HepG2 (cell line): ENCODE data around the gene DPM2. TPM values are rescaled to one million over a fixed set of nuclear protein-coding genes. Genes with fewer than 3 reads are reported as not detected.
A peak's percentile ranks its signal among the peaks of the same experiment; 100 is the strongest.

Experiments
- ATM ChIP-seq: fragments of 450-650 bp; IDR thresholded peaks from 2 replicates; pipeline ENCODE4 v1.7.1; 2017; ENCODE audit warnings: mild to moderate bottlenecking, borderline replicate concordance
- BATF2 ChIP-seq: sonication (generic); formaldehyde crosslinking; IDR thresholded peaks from 2 replicates; pipeline ENCODE4 v1.8.0; 2022; ENCODE audit warnings: mild to moderate bottlenecking, missing genetic modification reagents, moderate library complexity
- ETV5 ChIP-seq: IDR thresholded peaks from 2 replicates; pipeline ENCODE4 v1.6.1; 2018; ENCODE audit warnings: missing biosample characterization, missing genetic modification reagents, inconsistent platforms, borderline replicate concordance
- GTF3A ChIP-seq: sonication (generic); formaldehyde crosslinking; conservative IDR thresholded peaks from 2 replicates; pipeline ENCODE4 v1.4.0; 2020; ENCODE audit warnings: mild to moderate bottlenecking, missing genetic modification reagents
- HNF1A ChIP-seq, 2 experiments: sonication (generic) in 1 of 2; formaldehyde crosslinking in 1 of 2; IDR thresholded peaks; 2 replicates each; pipeline versions ENCODE4 v1.4.0 to v1.6.1; 2016 to 2020; ENCODE audit warnings: borderline replicate concordance in 1 of 2, low read depth in 1 of 2, mild to moderate bottlenecking in 1 of 2, missing genetic modification reagents in 1 of 2
- NFIC ChIP-seq: IDR thresholded peaks from 2 replicates; pipeline ENCODE4 v1.6.1; 2012; ENCODE audit warnings: mild to moderate bottlenecking, low read length, inconsistent platforms
- PAWR ChIP-seq: sonication (generic); formaldehyde crosslinking; IDR thresholded peaks from 2 replicates; pipeline ENCODE4 v1.4.0; 2020; ENCODE audit warnings: missing genetic modification reagents, mild to moderate bottlenecking, borderline replicate concordance
- RFXANK ChIP-seq: IDR thresholded peaks from 2 replicates; pipeline ENCODE4 v1.6.1; 2016
- SETDB1 ChIP-seq: sonication (generic); formaldehyde crosslinking; IDR thresholded peaks from 2 replicates; pipeline ENCODE4 v1.5.1; 2020; ENCODE audit warnings: missing genetic modification reagents, mild to moderate bottlenecking, borderline replicate concordance
- ZBTB33 ChIP-seq: sonication (generic); formaldehyde crosslinking; IDR thresholded peaks from 2 replicates; pipeline ENCODE4 v1.4.0; 2020; ENCODE audit warnings: missing genetic modification reagents
- ZNF232 ChIP-seq: sonication (generic); formaldehyde crosslinking; IDR thresholded peaks from 2 replicates; pipeline ENCODE4 v1.4.0; 2020; ENCODE audit warnings: missing genetic modification reagents, borderline replicate concordance
- ZNF24 ChIP-seq: fragments of 450-650 bp; IDR thresholded peaks from 2 replicates; pipeline ENCODE4 v1.6.1; 2017; ENCODE audit warnings: antibody characterized with exemption, mild to moderate bottlenecking
- ZNF431 ChIP-seq: sonication (generic); formaldehyde crosslinking; IDR thresholded peaks from 2 replicates; pipeline ENCODE4 v1.9.0; 2022; ENCODE audit warnings: missing genetic modification reagents, low read depth, mild to moderate bottlenecking, borderline replicate concordance
- ZNF576 ChIP-seq: sonication (generic); formaldehyde crosslinking; IDR thresholded peaks from 2 replicates; pipeline ENCODE4 v1.4.0; 2020; ENCODE audit warnings: mild to moderate bottlenecking, missing genetic modification reagents
- ZNF629 ChIP-seq: sonication (generic); formaldehyde crosslinking; conservative IDR thresholded peaks from 2 replicates; pipeline ENCODE4 v1.5.0; 2020; ENCODE audit warnings: missing genetic modification reagents
- ZNF766 ChIP-seq: sonication (generic); formaldehyde crosslinking; IDR thresholded peaks from 2 replicates; pipeline ENCODE4 v1.5.0; 2020; ENCODE audit warnings: missing genetic modification reagents, borderline replicate concordance
- ZSCAN9 ChIP-seq: IDR thresholded peaks from 2 replicates; pipeline ENCODE4 v1.6.1; 2016; ENCODE audit warnings: borderline replicate concordance
- polyA plus RNA-seq, 8 experiments: library from polyadenylated mRNA; depleted of rRNA in 3 of 8; stranded (reverse) in 7 of 8; unstranded in 1 of 8; fragments of >200 nt; fragmentation: Illumina TruSeq in 4 of 8; extraction: Trizol in 4 of 8; gene quantifications; 2 replicates each; pipeline versions ENCODE4 v1.2.1 to v1.2.3, GENCODE V29; 2011 to 2016; ENCODE audit warnings: low read depth in 4 of 8, missing spikeins in 1 of 8, mixed read lengths in 1 of 8; ENCODE audit not compliant: insufficient read depth in 1 of 8
- total RNA-seq, 5 experiments: library from RNA; depleted of rRNA; stranded (reverse); fragments of >200 nt; fragmentation: Illumina TruSeq; extraction: Trizol; gene quantifications; 2 replicates each; pipeline ENCODE4 v1.2.3, GENCODE V29; 2016; ENCODE audit warnings: low read depth in 1 of 5
- TF ChIP-seq, protein P1 (sequence below): sonication (generic); formaldehyde crosslinking; IDR thresholded peaks from 2 replicates; pipeline ENCODE4 v1.4.0; 2020; ENCODE audit warnings: missing genetic modification reagents, low read depth, mild to moderate bottlenecking, borderline replicate concordance
- TF ChIP-seq, protein P2 (sequence below): sonication (generic); formaldehyde crosslinking; IDR thresholded peaks from 2 replicates; pipeline ENCODE4 v1.4.0; 2020; ENCODE audit warnings: mild to moderate bottlenecking, missing genetic modification reagents

DPM2 gene
- total and polyA plus RNA-seq, 2 of the 13 experiments (the other 11 are each of a cell fraction or from before 2014, with no cell fraction given): 24.8 to 35.3 TPM

DNA sequence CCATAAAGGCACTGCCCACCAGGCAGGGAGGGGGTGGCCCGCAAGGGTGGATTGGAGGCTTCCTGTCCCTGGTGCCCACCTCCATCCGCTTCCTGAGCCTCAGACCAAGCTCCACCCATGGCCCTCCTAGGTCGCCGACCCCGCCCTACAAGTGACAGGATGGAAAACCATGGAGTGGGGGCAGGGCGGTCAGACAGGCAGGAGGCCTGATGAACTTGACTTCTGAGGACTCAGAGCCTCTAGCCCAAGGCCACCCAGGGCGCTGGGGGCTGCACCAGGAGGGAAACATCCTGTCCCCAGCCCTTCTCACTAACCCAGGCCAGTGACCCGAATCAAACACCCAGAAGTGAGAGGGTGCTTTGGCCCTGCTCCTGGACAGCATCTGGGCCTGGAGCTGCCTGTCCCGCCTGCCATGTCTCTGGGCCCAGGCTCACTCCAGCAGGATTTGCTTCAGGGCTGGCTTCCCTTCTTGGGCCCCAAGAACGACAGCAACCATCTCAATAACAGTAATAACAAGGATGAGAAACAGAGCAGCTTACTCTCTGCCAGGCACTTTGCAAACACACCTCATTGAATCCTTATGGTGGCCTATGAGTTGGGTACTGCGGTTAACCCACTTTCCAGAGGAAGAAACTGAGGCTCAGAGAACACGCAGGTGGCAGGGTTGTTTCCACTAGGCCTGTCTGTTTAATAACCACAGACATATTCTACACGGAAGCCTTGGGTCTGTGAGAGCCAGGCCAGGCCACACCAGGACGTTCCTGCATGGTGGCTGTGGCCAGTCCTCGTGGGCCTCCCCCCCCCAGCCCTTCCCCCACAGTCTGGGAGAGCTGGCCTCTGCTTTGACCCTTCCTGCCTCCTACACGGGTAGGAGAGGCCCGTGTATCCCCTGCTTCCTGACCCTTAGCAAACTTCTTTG is 33.8 kb downstream of the DPM2 start (continued):
- TF ChIP-seq, protein P1, sequence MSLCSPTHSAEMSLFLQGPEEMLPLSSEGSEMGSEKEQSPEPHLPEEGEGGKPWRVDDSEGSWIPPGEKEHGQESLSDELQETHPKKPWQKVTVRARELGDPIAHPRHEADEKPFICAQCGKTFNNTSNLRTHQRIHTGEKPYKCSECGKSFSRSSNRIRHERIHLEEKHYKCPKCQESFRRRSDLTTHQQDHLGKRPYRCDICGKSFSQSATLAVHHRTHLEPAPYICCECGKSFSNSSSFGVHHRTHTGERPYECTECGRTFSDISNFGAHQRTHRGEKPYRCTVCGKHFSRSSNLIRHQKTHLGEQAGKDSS (CRISPR knock-in tag): peak; percentile 82; the same call in 1 of the 2 replicates
- TF ChIP-seq ZNF24: no peak
- no peak for TF ChIP-seq HNF1A (IDR thresholded peaks at IDR 0.05; ENCODE audit: low read depth)
- TF ChIP-seq HNF1A (CRISPR knock-in tag; IDR thresholded peaks at IDR 0.05; ENCODE audit: borderline replicate concordance): peak; percentile 44; the same call in 1 of the 2 replicates
- no peak for TF ChIP-seq GTF3A (CRISPR knock-in tag)
- no peak for TF ChIP-seq PAWR
- TF ChIP-seq ZNF232 (CRISPR knock-in tag): peak; percentile 58; the same call in 1 of the 2 replicates
- TF ChIP-seq ZNF629: peak; percentile 92
- no peak for TF ChIP-seq ATM
- TF ChIP-seq BATF2 (CRISPR knock-in tag): no peak
- TF ChIP-seq ZNF576 (CRISPR knock-in tag): no peak
- peak; percentile 92 for TF ChIP-seq ETV5 (CRISPR knock-in tag)
- no peak for TF ChIP-seq RFXANK (CRISPR knock-in tag)
- no peak for TF ChIP-seq ZNF431
- TF ChIP-seq, protein P2, sequence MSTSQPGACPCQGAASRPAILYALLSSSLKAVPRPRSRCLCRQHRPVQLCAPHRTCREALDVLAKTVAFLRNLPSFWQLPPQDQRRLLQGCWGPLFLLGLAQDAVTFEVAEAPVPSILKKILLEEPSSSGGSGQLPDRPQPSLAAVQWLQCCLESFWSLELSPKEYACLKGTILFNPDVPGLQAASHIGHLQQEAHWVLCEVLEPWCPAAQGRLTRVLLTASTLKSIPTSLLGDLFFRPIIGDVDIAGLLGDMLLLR (CRISPR knock-in tag): 0 out of 2 replicates have a peak, but pooled peaks have one; percentile 25
- no peak for TF ChIP-seq ZBTB33 (CRISPR knock-in tag)
- no peak for TF ChIP-seq ZSCAN9 (CRISPR knock-in tag)
- TF ChIP-seq ZNF766 (CRISPR knock-in tag): 0 out of 2 replicates have a peak, but pooled peaks have one; percentile 21
- TF ChIP-seq SETDB1: no peak
- TF ChIP-seq NFIC: no peak
